GM19240 (cell line): ENCODE measurements around the gene C10orf71.

ENCODE experiments used
- DNase-seq: peaks from one replicate; pipeline ENCODE4 v3.0.0; 2011; ENCODE audit warnings: low spot score; ENCODE audit not compliant: insufficient read length

The C10orf71 gene

GRCh38 chr10:49360271-49361177 is 61.6 kb downstream of the C10orf71 start:
- no peak for DNase-seq

- no peak for DNase-seq
These were observed 62.2 kb downstream of the C10orf71 start for GRCh38 chr10:49361178-49361554.

- no peak for DNase-seq
These were observed 63.0 kb downstream of the C10orf71 start for GRCh38 chr10:49361735-49362568.

- DNase-seq, result no peak
These were observed 63.8 kb downstream of the C10orf71 start for GRCh38 chr10:49362596-49363260.

GRCh38 chr10:49363309-49364031 is 64.5 kb downstream of the C10orf71 start:
- no peak for DNase-seq

GRCh38 chr10:49364051-49364450 is 65.1 kb downstream of the C10orf71 start:
- no peak for DNase-seq

- no peak for DNase-seq
These were observed 65.8 kb downstream of the C10orf71 start for GRCh38 chr10:49364747-49365146.

- DNase-seq, result no peak
These were observed 66.3 kb downstream of the C10orf71 start for GRCh38 chr10:49365275-49365674.

- no peak for DNase-seq
These were observed 66.9 kb downstream of the C10orf71 start for GRCh38 chr10:49365675-49366415.

- no peak for DNase-seq
These were observed 67.5 kb downstream of the C10orf71 start for GRCh38 chr10:49366460-49366859.

- no peak for DNase-seq
These were observed 68.6 kb downstream of the C10orf71 start for GRCh38 chr10:49367600-49367999.

GRCh38 chr10:49368256-49368655 is 69.3 kb downstream of the C10orf71 start:
- no peak for DNase-seq

GRCh38 chr10:49369216-49370162 is 70.5 kb downstream of the C10orf71 start:
- DNase-seq, result no peak

- DNase-seq, result no peak
These were observed 71.5 kb downstream of the C10orf71 start for GRCh38 chr10:49370326-49371100.

- no peak for DNase-seq
These were observed 73.0 kb downstream of the C10orf71 start for GRCh38 chr10:49371967-49372366.

- no peak for DNase-seq
These were observed 74.4 kb downstream of the C10orf71 start for GRCh38 chr10:49373361-49373760.

- no peak for DNase-seq
These were observed 75.8 kb downstream of the C10orf71 start for GRCh38 chr10:49374740-49375139.

GRCh38 chr10:49375611-49376010 is 76.6 kb downstream of the C10orf71 start:
- DNase-seq, result no peak
